Measurements from ENCODE around the gene CLPX. TPM values are rescaled to one million over a fixed set of nuclear protein-coding genes. Genes with fewer than 3 reads are reported as not detected.

The CLPX gene
- total RNA-seq, 6 experiments from 2014 or later = 57.6 to 80.9 (median 72.8) TPM

- Histone ChIP-seq H3K36me3 (no peaks in the 10 kb centered on the region), H3K9me3 (no peaks in the 10 kb centered on the region), H3K27me3 (no peaks in the 10 kb centered on the region), H3K4me1 (no peaks in the 10 kb centered on the region), H3K27ac (no peak overlapping the region), H3K4me3 (no peak overlapping the region)
- no peak for DNase-seq
- ATAC-seq = no peak
- WGBS (ENCODE audit: insufficient coverage, low coverage, low lambda C conversion rate, missing lambda C conversion rate) = 70% methylated on average over 2 of the region's 2 CpGs
- TF ChIP-seq, protein P1, sequence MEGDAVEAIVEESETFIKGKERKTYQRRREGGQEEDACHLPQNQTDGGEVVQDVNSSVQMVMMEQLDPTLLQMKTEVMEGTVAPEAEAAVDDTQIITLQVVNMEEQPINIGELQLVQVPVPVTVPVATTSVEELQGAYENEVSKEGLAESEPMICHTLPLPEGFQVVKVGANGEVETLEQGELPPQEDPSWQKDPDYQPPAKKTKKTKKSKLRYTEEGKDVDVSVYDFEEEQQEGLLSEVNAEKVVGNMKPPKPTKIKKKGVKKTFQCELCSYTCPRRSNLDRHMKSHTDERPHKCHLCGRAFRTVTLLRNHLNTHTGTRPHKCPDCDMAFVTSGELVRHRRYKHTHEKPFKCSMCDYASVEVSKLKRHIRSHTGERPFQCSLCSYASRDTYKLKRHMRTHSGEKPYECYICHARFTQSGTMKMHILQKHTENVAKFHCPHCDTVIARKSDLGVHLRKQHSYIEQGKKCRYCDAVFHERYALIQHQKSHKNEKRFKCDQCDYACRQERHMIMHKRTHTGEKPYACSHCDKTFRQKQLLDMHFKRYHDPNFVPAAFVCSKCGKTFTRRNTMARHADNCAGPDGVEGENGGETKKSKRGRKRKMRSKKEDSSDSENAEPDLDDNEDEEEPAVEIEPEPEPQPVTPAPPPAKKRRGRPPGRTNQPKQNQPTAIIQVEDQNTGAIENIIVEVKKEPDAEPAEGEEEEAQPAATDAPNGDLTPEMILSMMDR (IDR thresholded peaks at IDR 0.05) = no peak
- no peak for TF ChIP-seq POLR2A (IDR thresholded peaks at IDR 0.05)
- intact Hi-C loops (cut with DNase I) = loop anchor here in 1 of 2 donors (10.0 kb wide), 1 partner anchor 56 kb away; no protein-coding TSS in a partner anchor
Measured at GRCh38 chr15:65208647-65209046, 23.5 kb upstream of the CLPX start.

GRCh38 chr15:65207280-65207840 is 22.2 kb upstream of the CLPX start:
- no peaks in the 10 kb centered on the region for H3K36me3 ChIP-seq
- H3K27ac ChIP-seq = no peak overlapping the region
- WGBS (ENCODE audit: insufficient coverage, low coverage, low lambda C conversion rate, missing lambda C conversion rate) = 77% methylated on average over 6 of the region's 6 CpGs
- H3K9me3 ChIP-seq = no peaks in the 10 kb centered on the region
- TF ChIP-seq, protein P1 (IDR thresholded peaks at IDR 0.05) = no peak
- TF ChIP-seq POLR2A (IDR thresholded peaks at IDR 0.05) = no peak
- ATAC-seq (no peak), DNase-seq (no peak)
- no peaks in the 10 kb centered on the region for H3K4me1 ChIP-seq
- H3K27me3 ChIP-seq = no peaks in the 10 kb centered on the region
- intact Hi-C loops (cut with DNase I) = loop anchor here in 1 of 2 donors (10.0 kb wide), 1 partner anchor 57 kb away; no protein-coding TSS in a partner anchor
- no peak overlapping the region for H3K4me3 ChIP-seq

DNA sequence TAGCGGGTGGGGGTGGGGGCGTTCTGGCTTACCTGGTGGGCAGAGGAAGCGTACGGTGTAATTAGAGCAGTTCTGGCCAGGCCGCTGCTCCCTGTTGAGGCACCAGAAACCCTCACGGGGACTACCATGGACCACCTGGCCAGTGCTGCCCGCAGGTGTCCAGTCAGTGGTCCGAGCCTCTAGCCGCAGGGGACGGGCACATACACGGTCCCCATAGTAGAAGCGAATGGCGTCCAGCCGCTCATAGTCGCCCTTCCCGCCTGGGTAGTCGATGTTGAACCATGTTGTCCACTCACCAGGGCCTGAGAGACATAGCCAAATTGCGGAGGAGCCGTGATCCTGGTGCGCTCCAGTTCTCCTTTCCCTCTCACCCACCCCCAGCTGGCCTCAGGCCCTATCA is 21.6 kb upstream of the CLPX start:
- Histone ChIP-seq H3K27me3 (no peaks in the 10 kb centered on the region), H3K36me3 (no peaks in the 10 kb centered on the region), H3K4me1 (no peaks in the 10 kb centered on the region), H3K27ac (no peak overlapping the region), H3K9me3 (no peaks in the 10 kb centered on the region), H3K4me3 (no peak overlapping the region)
- WGBS (ENCODE audit: insufficient coverage, low coverage, low lambda C conversion rate, missing lambda C conversion rate) = 93% methylated on average over 3 of the region's 20 CpGs
- intact Hi-C loops (cut with DNase I) = loop anchor here in 1 of 2 donors (10.0 kb wide), 1 partner anchor 58 kb away; no protein-coding TSS in a partner anchor
- no peak for TF ChIP-seq POLR2A (IDR thresholded peaks at IDR 0.05)
- TF ChIP-seq, protein P1 (IDR thresholded peaks at IDR 0.05) = no peak
- DNase-seq (no peak), ATAC-seq (no peak)

- no peak for ATAC-seq
- Histone ChIP-seq H3K27me3 (no peaks in the 10 kb centered on the region), H3K4me1 (no peaks in the 10 kb centered on the region), H3K4me3 (no peak overlapping the region), H3K9me3 (no peaks in the 10 kb centered on the region), H3K36me3 (no peaks in the 10 kb centered on the region), H3K27ac (no peak overlapping the region)
- no peak for TF ChIP-seq POLR2A (IDR thresholded peaks at IDR 0.05)
- TF ChIP-seq, protein P1 (IDR thresholded peaks at IDR 0.05) = no peak
- 95% methylated on average over 4 of the region's 12 CpGs for whole genome bisulfite sequencing (ENCODE audit: insufficient coverage, low coverage, low lambda C conversion rate, missing lambda C conversion rate)
- intact Hi-C loops (cut with DNase I) = loop anchor here in 1 of 2 donors (10.0 kb wide), 1 partner anchor 60 kb away; no protein-coding TSS in a partner anchor
- DNase-seq = no peak
Measured at GRCh38 chr15:65204931-65205660, 20.0 kb upstream of the CLPX start.

Data from right lobe of liver (tissue), 6 donors.